Activated CD4-positive, alpha-beta T cell treated with anti-CD3 and anti-CD28 coated beads, Interleukin-2, amount 10 ng/mL, durations not matched to agents 7 days and 5 days (primary cell): ENCODE data around the gene SPOCK1. TPM values are rescaled to one million over a fixed set of nuclear protein-coding genes. Genes with fewer than 3 reads are reported as not detected.

Experiments used
- CTCF ChIA-PET: fragments of 350-600 bp; sonication (Branson Sonifier 250); formaldehyde crosslinking; loops from one replicate; lab custom pipeline; 2021; ENCODE audit warnings: antibody characterized with exemption; lab: Charles Lee
- POLR2A ChIA-PET: fragments of 350-600 bp; sonication (Branson Sonifier 250); formaldehyde crosslinking; loops from one replicate; lab custom pipeline; 2021; ENCODE audit warnings: antibody characterized with exemption; lab: Charles Lee
- DNase-seq: peaks from one replicate; pipeline ENCODE4 v3.0.0-alpha.2; 2020
- H3K27ac Mint-ChIP-seq: one replicate; pipeline ENCODE4 v1.8.0; 2021; ENCODE audit warnings: mild to moderate bottlenecking, moderate library complexity, mixed read lengths
- H3K27me3 Mint-ChIP-seq: one replicate; pipeline ENCODE4 v1.8.0; 2021; ENCODE audit warnings: mixed read lengths
- H3K36me3 Mint-ChIP-seq: one replicate; pipeline ENCODE4 v1.8.0; 2021; ENCODE audit warnings: low read depth, mixed read lengths
- H3K4me1 Mint-ChIP-seq: one replicate; pipeline ENCODE4 v1.8.0; 2021; ENCODE audit warnings: mixed read lengths
- H3K4me3 Mint-ChIP-seq: one replicate; pipeline ENCODE4 v1.8.0; 2021; ENCODE audit warnings: mild to moderate bottlenecking, moderate library complexity, mixed read lengths
- H3K9me3 Mint-ChIP-seq: one replicate; pipeline ENCODE4 v1.8.0; 2021; ENCODE audit warnings: mixed read lengths
- total RNA-seq, 2 experiments: library from RNA; stranded (reverse); gene quantifications; one replicate each; pipeline ENCODE4 v1.2.3, GENCODE V29; 2021

SPOCK1 gene
- total RNA-seq, 2 experiments from 2014 or later: 0.15 to 0.31 TPM

GRCh38 chr5:137488516-137488915, 10.6 kb downstream of the SPOCK1 start:
- Mint-ChIP-seq H3K4me1 (no peaks in the 10 kb centered on the region), H3K36me3 (no peaks in the 10 kb centered on the region), H3K27me3 (peaks cover under 1% of the 10 kb centered on the region), H3K27ac (no peak overlapping the region), H3K4me3 (no peak overlapping the region), H3K9me3 (no peaks in the 10 kb centered on the region)
- DNase-seq: no peak
- POLR2A ChIA-PET: no interaction called here
- CTCF ChIA-PET: no interaction called here

DNA sequence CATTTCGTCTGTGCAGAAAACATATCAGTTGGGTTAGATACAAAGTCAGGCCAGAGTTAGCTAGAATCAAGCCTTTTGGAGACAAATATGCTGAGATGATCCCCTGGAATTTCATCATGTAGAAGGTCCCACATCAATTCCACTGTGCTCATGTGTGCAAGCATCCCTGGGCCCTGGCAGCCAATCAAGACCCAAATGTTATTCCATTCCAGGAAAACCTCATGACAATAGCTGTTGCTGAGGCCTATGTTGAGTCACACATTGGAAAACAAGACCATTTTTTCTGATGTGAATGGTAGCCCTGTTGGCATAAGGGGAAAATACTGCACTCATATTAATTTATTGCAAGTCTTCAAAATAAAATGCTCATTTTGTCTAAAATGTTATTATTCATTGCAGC, 11.5 kb downstream of the SPOCK1 start:
- H3K36me3 Mint-ChIP-seq: no peaks in the 10 kb centered on the region
- H3K9me3 Mint-ChIP-seq: no peaks in the 10 kb centered on the region
- no peaks in the 10 kb centered on the region for H3K4me1 Mint-ChIP-seq
- DNase-seq: no peak
- H3K27ac Mint-ChIP-seq: no peak overlapping the region
- no peak overlapping the region for H3K4me3 Mint-ChIP-seq
- POLR2A ChIA-PET: no interaction called here
- H3K27me3 Mint-ChIP-seq: no peaks in the 10 kb centered on the region
- CTCF ChIA-PET: no interaction called here

GRCh38 chr5:137486707-137487106, 12.4 kb downstream of the SPOCK1 start:
- H3K4me1 Mint-ChIP-seq: no peaks in the 10 kb centered on the region
- H3K36me3 Mint-ChIP-seq: no peaks in the 10 kb centered on the region

GRCh38 chr5:137481596-137481995, 17.5 kb downstream of the SPOCK1 start:
- CTCF ChIA-PET: no interaction called here

More at GRCh38 chr5:137486707-137487106, 12.4 kb downstream of the SPOCK1 start:
- ChIA-PET CTCF (no interaction called here), POLR2A (no interaction called here)
- Mint-ChIP-seq H3K4me3 (no peak overlapping the region), H3K9me3 (no peaks in the 10 kb centered on the region), H3K27ac (no peak overlapping the region), H3K27me3 (no peaks in the 10 kb centered on the region)
- DNase-seq: no peak

GRCh38 chr5:137478043-137478442, 21.1 kb downstream of the SPOCK1 start:
- Mint-ChIP-seq H3K4me3 (no peak overlapping the region), H3K4me1 (no peaks in the 10 kb centered on the region)

More at GRCh38 chr5:137481596-137481995, 17.5 kb downstream of the SPOCK1 start:
- POLR2A ChIA-PET: no interaction called here
- Mint-ChIP-seq H3K27ac (no peak overlapping the region), H3K9me3 (no peaks in the 10 kb centered on the region), H3K4me1 (no peaks in the 10 kb centered on the region), H3K4me3 (no peak overlapping the region), H3K27me3 (no peaks in the 10 kb centered on the region), H3K36me3 (no peaks in the 10 kb centered on the region)
- DNase-seq: no peak

GRCh38 chr5:137470921-137471220, 28.3 kb downstream of the SPOCK1 start:
- Mint-ChIP-seq H3K9me3 (no peaks in the 10 kb centered on the region), H3K4me3 (no peak overlapping the region), H3K36me3 (no peaks in the 10 kb centered on the region), H3K27me3 (peaks cover 14% of the 10 kb centered on the region), H3K4me1 (no peaks in the 10 kb centered on the region), H3K27ac (no peak overlapping the region)
- CTCF ChIA-PET: no interaction called here
- POLR2A ChIA-PET: no interaction called here
- no peak for DNase-seq

More at GRCh38 chr5:137478043-137478442, 21.1 kb downstream of the SPOCK1 start:
- no peaks in the 10 kb centered on the region for H3K36me3 Mint-ChIP-seq
- no peaks in the 10 kb centered on the region for H3K9me3 Mint-ChIP-seq
- peaks cover 2% of the 10 kb centered on the region for H3K27me3 Mint-ChIP-seq
- ChIA-PET CTCF (interaction anchor here (1.1 kb wide), 1 partner anchor 11 kb away, joined by 3 read pairs; no protein-coding TSS in a partner anchor), POLR2A (no interaction called here)
- H3K27ac Mint-ChIP-seq: no peak overlapping the region
- DNase-seq: no peak

- H3K27ac Mint-ChIP-seq: no peak overlapping the region
- H3K27me3 Mint-ChIP-seq: peaks cover 18% of the 10 kb centered on the region
- no peak overlapping the region for H3K4me3 Mint-ChIP-seq
- H3K36me3 Mint-ChIP-seq: no peaks in the 10 kb centered on the region
- H3K9me3 Mint-ChIP-seq: no peaks in the 10 kb centered on the region
- CTCF ChIA-PET: interaction anchor here (0.6 kb wide), 1 partner anchor 19 kb away, joined by 3 read pairs; no protein-coding TSS in a partner anchor
- no peak for DNase-seq
- H3K4me1 Mint-ChIP-seq: no peaks in the 10 kb centered on the region
- POLR2A ChIA-PET: no interaction called here
Observed at GRCh38 chr5:137470111-137470920, 28.8 kb downstream of the SPOCK1 start.

DNA sequence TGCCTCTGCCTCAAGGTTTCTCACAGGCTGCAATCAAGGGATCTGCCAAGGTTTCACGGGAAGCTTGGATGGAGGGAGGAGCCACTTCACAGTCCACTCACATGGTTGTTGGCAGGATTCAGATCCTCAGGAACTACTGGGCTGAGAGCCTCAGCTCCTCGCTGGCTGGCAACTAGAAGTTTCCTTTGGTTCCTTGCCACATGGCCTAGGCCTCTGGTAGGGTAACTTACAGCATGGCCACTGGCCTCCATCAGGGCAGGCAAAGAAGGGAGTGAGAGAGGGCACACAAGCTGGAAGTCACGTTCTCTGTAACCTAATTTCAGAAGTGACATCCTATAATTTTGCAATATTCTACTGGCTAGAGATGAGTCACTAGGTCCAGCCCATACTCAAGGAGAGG, 32.2 kb downstream of the SPOCK1 start:
- Mint-ChIP-seq H3K27me3 (peaks cover 21% of the 10 kb centered on the region), H3K4me1 (no peaks in the 10 kb centered on the region), H3K27ac (no peak overlapping the region), H3K9me3 (no peaks in the 10 kb centered on the region), H3K36me3 (no peaks in the 10 kb centered on the region), H3K4me3 (no peak overlapping the region)
- CTCF ChIA-PET: interaction anchor here (1.4 to 1.6 kb wide), 2 partner anchors 11 kb away, joined by 3 to 5 read pairs; no protein-coding TSS in a partner anchor
- no peak for DNase-seq
- POLR2A ChIA-PET: no interaction called here

DNA sequence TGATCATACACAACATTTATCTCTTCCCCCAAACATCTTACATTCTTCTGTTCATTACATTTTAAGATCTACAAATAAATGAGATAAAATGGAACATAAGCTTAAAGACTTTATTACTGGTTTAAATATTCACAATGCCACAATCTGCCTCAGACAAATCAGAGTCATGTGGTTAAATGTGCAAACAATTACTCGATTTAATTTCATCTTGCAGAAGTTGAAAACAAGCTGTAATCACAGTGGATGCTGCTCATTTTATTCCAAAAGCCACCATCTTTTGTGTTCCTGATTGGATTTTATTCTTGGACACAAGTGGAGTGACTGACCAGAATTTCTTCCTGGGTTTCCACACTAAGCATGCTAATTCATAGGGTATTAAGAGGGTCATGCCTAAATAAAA, 33.2 kb downstream of the SPOCK1 start:
- Mint-ChIP-seq H3K4me1 (no peaks in the 10 kb centered on the region), H3K9me3 (no peaks in the 10 kb centered on the region), H3K36me3 (no peaks in the 10 kb centered on the region), H3K4me3 (no peak overlapping the region), H3K27ac (no peak overlapping the region), H3K27me3 (peaks cover 21% of the 10 kb centered on the region)
- DNase-seq: no peak
- ChIA-PET POLR2A (no interaction called here), CTCF (interaction anchor here (1.4 to 1.6 kb wide), 2 partner anchors 10 to 12 kb away, joined by 3 to 5 read pairs; no protein-coding TSS in a partner anchor)

GRCh38 chr5:137462816-137463520, 36.2 kb downstream of the SPOCK1 start:
- no peak overlapping the region for H3K4me3 Mint-ChIP-seq
- H3K4me1 Mint-ChIP-seq: no peaks in the 10 kb centered on the region
- ChIA-PET CTCF (no interaction called here), POLR2A (no interaction called here)
- peaks cover 24% of the 10 kb centered on the region for H3K27me3 Mint-ChIP-seq
- no peaks in the 10 kb centered on the region for H3K36me3 Mint-ChIP-seq
- no peaks in the 10 kb centered on the region for H3K9me3 Mint-ChIP-seq
- no peak overlapping the region for H3K27ac Mint-ChIP-seq
- DNase-seq: no peak

GRCh38 chr5:137462265-137462590, 36.9 kb downstream of the SPOCK1 start:
- H3K9me3 Mint-ChIP-seq: no peaks in the 10 kb centered on the region
- no peaks in the 10 kb centered on the region for H3K4me1 Mint-ChIP-seq
- no peak overlapping the region for H3K4me3 Mint-ChIP-seq
- no peaks in the 10 kb centered on the region for H3K36me3 Mint-ChIP-seq
- ChIA-PET CTCF (no interaction called here), POLR2A (no interaction called here)
- peaks cover 19% of the 10 kb centered on the region for H3K27me3 Mint-ChIP-seq
- no peak overlapping the region for H3K27ac Mint-ChIP-seq
- DNase-seq: no peak

DNA sequence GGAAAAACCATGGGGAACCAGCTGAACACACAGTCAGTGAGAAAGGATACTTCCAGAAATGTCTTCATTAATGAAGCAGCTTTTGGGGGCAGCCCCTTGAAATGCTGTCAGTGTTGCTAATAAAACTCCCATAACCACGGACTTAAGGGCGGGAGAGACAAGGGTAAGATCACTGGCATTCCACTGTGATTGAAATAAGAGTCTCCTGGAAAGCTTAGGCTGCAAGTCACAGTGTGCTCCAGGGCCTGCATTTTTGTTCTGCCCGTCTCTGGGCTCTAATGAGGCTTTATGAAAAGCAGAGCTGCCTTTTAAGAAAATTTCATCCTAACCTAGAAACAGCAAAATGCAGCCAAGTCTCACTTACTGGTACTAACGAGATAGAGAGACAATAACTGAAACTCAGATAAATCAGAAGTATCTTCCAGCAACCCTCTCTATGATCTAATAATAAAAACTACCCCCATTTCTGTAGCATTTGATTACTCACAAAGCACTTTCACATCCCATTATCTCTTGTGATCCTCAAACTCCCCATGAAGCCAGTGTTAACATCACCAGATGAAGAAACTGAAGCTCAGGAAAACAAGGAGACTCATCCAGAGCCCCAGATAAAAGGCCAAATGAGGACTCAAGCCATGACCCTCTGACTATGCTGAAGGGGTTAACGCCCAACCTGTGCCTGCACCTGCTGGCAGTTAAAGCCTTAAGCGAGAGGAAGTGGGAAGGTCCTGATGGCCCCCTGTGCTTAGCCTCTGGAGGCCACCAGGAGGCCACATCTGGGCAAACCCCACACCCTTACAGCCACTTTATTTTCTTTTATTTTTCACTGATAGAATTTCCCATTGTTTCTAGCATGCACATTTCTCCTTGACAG, 37.5 kb downstream of the SPOCK1 start:
- ChIA-PET POLR2A (no interaction called here), CTCF (no interaction called here)
- H3K4me1 Mint-ChIP-seq: no peaks in the 10 kb centered on the region
- H3K9me3 Mint-ChIP-seq: no peaks in the 10 kb centered on the region
- no peak for DNase-seq
- H3K27ac Mint-ChIP-seq: no peak overlapping the region
- peaks cover 14% of the 10 kb centered on the region for H3K27me3 Mint-ChIP-seq
- no peaks in the 10 kb centered on the region for H3K36me3 Mint-ChIP-seq
- H3K4me3 Mint-ChIP-seq: no peak overlapping the region
